Activated CD8-positive, alpha-beta memory T cell treated with anti-CD3 and anti-CD28 coated beads, Interleukin-2, amount 50 U/mL, for 48 hours (primary cell): ENCODE data around the gene BHLHE23.
"Not testable (repeated sequence)": the region's sequence is repeated elsewhere in the genome, so short reads cannot be mapped to it uniquely, and the experiment has no call there.

Experiments used
- DNase-seq: peaks from one replicate; pipeline ENCODE4 v3.0.0-alpha.2; 2020

The BHLHE23 gene

GRCh38 chr20:63042448-63043071 lies 35.8 kb upstream of the BHLHE23 start:
- DNase-seq = no peak

- DNase-seq = no peak
Observed at GRCh38 chr20:63041776-63042175, 35.0 kb upstream of the BHLHE23 start.

- no peak for DNase-seq
Observed at GRCh38 chr20:63037669-63038268, 31.0 kb upstream of the BHLHE23 start.

- DNase-seq = no peak
Observed at GRCh38 chr20:63036291-63036690, 29.5 kb upstream of the BHLHE23 start.

GRCh38 chr20:63035603-63036185 lies 28.9 kb upstream of the BHLHE23 start:
- no peak for DNase-seq

- not testable (repeated sequence) for DNase-seq
Observed at GRCh38 chr20:63034710-63035602, 28.2 kb upstream of the BHLHE23 start.

- DNase-seq = no peak
Observed at GRCh38 chr20:63033794-63034709, 27.3 kb upstream of the BHLHE23 start.

GRCh38 chr20:63032861-63033793 lies 26.4 kb upstream of the BHLHE23 start:
- no peak for DNase-seq

- DNase-seq = no peak
Observed at GRCh38 chr20:63032026-63032800, 25.4 kb upstream of the BHLHE23 start.

GRCh38 chr20:63031251-63032014 lies 24.7 kb upstream of the BHLHE23 start:
- no peak for DNase-seq

- no peak for DNase-seq
Observed at GRCh38 chr20:63029358-63030121, 22.8 kb upstream of the BHLHE23 start.

- DNase-seq = no peak
Observed at GRCh38 chr20:63028461-63028921, 21.7 kb upstream of the BHLHE23 start.

- DNase-seq = no peak
Observed at GRCh38 chr20:63027922-63028389, 21.2 kb upstream of the BHLHE23 start.

- no peak for DNase-seq
Observed at GRCh38 chr20:63027221-63027921, 20.6 kb upstream of the BHLHE23 start.

GRCh38 chr20:63026582-63027165 lies 19.9 kb upstream of the BHLHE23 start:
- no peak for DNase-seq

GRCh38 chr20:63025534-63026331 lies 19.0 kb upstream of the BHLHE23 start:
- DNase-seq = no peak
